HG03064 (cell line): ENCODE results near the gene FBXL16.

Source experiments
- ATAC-seq: cut with Tn5 transposase; IDR thresholded peaks from one replicate; pipeline ENCODE4 v1.9.1; 2021; ENCODE audit warnings: low read depth; ENCODE audit not compliant: unreplicated experiment

The FBXL16 gene

GRCh38 chr16:668519-669171, 37.0 kb downstream of the FBXL16 start:
- no peak for ATAC-seq

GRCh38 chr16:667780-668518, 37.7 kb downstream of the FBXL16 start, which contains the start of gene RHOT2:
Gene RHOT2, plus strand, starts transcription at chr16:668132. Its CDS starts 68 bp downstream, at chr16:668200.
- ATAC-seq = peak; percentile 64

- no peak for ATAC-seq
Measured at GRCh38 chr16:667113-667779, 38.4 kb downstream of the FBXL16 start.

DNA sequence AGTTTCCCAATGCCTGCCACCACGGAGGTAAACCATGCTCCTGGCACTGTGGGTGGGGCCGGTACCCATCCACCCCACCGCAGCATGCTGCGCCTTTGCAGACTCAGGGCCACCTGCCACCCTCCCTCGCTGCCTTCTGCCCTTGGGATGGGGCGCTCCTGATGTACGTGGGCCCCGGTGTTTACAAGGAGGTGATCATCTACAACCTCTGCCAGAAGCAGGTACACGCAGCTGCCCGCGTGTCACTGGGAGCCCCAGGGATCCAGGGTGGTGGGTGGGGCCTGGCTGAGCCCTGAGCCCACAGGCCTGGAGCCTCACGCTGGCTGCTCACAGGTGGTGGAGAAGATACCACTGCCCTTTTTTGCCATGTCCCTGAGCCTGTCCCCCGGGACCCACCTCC, 39.0 kb downstream of the FBXL16 start:
- no peak for ATAC-seq

GRCh38 chr16:662597-662996, 43.0 kb downstream of the FBXL16 start:
- ATAC-seq = no peak

GRCh38 chr16:662095-662494, 43.5 kb downstream of the FBXL16 start:
- ATAC-seq = no peak

- no peak for ATAC-seq
Measured at GRCh38 chr16:661184-661821, 44.3 kb downstream of the FBXL16 start.

GRCh38 chr16:660459-661183, 45.0 kb downstream of the FBXL16 start:
- no peak for ATAC-seq

GRCh38 chr16:660132-660458, 45.5 kb downstream of the FBXL16 start:
- ATAC-seq = no peak

- ATAC-seq = no peak
Measured at GRCh38 chr16:659618-660017, 46.0 kb downstream of the FBXL16 start.

- ATAC-seq = no peak
Measured at GRCh38 chr16:658679-659571, 46.7 kb downstream of the FBXL16 start.

- ATAC-seq = no peak
Measured at GRCh38 chr16:657487-657886, 48.1 kb downstream of the FBXL16 start.

- ATAC-seq = no peak
Measured at GRCh38 chr16:654034-654433, 51.6 kb downstream of the FBXL16 start.

- no peak for ATAC-seq
Measured at GRCh38 chr16:652454-653305, 52.9 kb downstream of the FBXL16 start.

GRCh38 chr16:651844-652243, 53.8 kb downstream of the FBXL16 start:
- no peak for ATAC-seq

- no peak for ATAC-seq
Measured at GRCh38 chr16:649631-650030, 56.0 kb downstream of the FBXL16 start.

DNA sequence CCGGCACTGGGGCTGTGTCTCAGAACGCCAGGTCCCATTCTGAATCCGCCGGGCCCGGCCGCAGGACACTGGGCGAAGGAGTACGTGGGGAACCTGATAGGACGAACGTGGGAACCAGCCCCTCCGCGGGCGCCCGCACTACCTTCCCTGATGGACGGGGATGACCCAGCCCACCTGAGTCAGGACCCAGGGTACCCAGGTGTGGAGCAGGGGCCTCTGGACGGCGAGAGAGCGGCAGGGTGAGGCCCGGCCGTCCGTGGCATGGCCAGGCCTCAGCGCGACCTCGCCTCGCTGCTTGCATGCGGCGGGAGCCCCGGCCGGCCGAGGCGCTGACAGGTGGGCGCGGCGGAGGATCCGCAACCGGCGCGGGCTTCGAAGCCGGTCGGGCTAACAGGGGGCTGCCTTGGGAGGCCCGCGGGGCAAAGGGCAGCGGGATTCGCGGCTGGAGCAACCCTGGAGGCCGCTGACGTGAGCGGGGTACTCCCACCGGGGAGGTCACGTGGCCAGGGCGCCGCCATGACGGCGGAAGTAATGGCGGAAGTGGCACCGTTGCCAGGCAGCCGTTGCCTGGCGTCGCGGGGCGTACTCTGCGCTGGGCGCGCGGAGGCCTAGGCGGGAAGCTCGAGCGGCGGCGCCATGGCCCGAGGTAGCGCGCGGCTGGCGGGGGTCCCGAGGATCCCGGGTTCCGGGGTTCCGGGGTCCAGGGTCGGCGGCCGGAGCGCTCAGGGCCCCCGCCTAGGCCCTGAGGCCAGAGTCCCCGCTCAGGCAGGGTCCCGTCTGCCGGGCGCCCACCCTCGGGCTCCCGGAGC, 56.6 kb downstream of the FBXL16 start, which contains the start of gene WDR90:
TSS of gene WDR90 (plus strand) at position 585 of the 809 bp plus-strand sequence. CDS start at position 637, 52 bp downstream.
- peak; percentile 68 for ATAC-seq
